NCI-H2081 (cell line): ENCODE measurements around the gene SIPA1L3.

Experiments used
- DNase-seq, 2 experiments: peaks; one replicate each; lab custom pipeline; 2025; lab: John Stamatoyannopoulos, UW

Gene SIPA1L3

DNA sequence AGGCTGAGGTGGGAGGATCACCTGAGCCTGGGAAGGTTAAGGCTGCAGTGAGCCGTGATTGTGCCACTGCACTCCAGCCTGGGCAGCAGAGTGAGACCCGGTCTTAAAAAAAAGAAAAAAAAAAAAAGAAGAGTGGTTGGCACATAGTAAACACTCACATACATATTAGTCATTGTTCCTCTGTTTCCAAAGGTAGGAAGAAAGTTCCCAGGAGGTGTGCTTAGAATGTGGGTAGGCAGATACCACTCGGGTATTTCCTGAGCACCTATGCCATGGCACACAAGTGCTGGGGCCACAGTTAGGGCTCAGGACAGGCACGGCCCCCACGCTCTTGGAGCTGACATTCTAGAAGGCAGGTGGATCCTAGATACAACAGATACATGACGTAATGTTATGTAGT, 41.4 kb downstream of the SIPA1L3 start:
- no peak for DNase-seq

DNA sequence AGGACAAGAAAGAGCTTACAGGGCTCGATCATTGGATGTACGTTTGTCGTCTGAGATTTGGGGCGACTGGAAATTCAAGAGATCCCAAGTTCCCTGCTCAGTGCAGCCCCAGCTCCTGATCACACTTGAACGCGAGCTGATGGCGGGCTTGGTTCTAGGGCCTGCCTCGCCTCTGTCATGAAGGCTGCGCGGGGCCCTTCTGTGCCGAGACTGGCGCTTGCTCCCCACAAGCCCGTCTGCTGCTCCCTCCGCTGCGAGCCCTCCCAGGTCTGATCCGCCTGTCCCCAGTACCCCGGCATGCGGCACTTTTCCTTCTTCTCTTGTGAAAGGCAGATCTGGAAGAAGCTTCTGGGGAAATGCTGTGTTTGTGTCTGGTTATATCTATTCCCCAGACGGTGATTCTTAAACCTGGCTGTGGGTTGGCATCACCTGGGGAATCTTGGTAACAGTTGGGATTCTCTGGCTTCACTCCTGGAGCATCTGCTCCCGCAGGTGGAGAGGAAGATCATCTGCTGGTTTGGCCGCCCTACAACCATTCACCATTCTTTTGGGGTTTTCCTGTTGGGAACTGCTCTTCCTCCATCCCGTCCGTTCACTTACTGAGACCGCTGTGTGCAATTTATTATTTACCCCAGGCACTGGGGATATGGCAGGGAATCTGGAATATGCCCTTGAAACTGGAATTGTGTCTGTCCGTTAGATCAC, 43.6 kb downstream of the SIPA1L3 start:
- DNase-seq: no peak

DNA sequence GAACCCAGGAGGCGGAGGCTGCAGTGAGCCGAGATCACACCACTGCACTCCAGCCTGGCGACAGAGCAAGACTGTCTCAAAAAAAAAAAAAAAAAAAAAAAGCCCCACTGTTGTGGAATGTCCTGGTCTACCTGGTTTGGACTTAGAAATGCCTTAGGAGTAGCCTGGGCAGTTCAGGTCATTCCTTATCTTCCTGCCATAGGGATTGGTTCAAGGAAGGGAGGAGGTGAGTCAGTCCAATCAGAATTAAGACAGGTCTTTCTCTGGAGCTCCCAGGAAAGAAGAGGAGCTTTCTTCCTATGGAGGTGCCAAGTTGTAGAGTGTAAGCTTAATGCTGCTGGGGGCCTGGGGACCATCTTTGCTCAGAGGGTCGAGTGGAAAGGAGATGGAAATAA, 44.8 kb downstream of the SIPA1L3 start:
- no peak for DNase-seq

DNA sequence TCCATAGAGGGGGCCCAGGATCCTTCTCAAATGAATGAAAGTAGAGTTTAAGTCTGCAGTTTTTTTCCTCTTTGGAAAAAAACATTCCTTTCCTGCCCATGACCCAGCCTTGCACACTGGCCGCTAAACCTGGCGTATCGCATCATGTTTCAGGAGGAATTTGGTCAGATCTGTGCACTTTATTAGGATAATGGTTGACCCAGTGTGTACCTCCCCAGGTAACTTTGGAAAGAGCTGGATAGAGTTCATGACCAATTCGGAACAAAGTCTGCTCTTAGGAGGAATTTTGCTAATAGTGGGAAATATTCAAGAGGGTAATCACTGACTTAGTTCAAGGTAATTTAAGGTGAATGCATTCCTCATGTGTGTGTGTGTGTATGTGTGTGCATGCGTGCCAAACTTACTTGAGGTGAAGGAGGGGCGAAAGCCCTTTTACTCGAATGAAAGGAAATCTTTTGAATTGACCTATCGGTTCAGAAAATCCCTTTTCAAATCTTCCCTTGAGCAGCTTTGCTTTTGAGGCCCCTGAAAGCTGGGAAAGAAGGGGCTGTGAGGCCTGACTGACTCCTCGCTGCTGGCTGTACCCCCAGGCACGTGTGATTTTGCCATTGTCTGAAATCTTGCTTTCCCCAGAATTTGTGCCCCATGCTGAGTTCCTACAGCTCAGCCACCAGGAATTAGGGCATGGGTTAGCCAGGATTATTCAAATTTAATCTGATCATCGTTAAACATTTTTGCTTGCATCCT, 46.3 kb downstream of the SIPA1L3 start:
- no peak for DNase-seq

- no peak for DNase-seq
Measured at GRCh38 chr19:37953918-37954303, 46.9 kb downstream of the SIPA1L3 start.

GRCh38 chr19:37954421-37954874, 47.4 kb downstream of the SIPA1L3 start:
- no peak for DNase-seq

DNA sequence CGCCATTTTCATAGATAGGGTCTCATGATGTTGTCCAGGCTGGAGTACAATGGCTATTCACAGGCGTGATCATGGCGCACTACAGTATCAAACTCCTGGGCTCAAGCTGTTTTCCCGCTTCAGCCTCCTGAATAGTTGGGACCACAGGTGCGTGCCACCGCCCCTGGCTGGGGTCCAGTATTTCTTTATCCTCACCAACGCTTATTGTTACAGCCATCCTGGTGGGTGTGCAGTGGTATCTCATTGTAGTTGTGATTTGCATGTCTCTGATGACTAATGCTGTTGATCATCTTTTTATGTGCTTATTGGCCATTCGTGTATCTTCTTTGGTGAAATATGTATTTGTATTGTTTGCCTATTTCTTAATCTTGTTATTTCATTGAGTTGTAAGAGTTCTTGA, 49.0 kb downstream of the SIPA1L3 start:
- DNase-seq: peak; percentile 56 to 61

DNA sequence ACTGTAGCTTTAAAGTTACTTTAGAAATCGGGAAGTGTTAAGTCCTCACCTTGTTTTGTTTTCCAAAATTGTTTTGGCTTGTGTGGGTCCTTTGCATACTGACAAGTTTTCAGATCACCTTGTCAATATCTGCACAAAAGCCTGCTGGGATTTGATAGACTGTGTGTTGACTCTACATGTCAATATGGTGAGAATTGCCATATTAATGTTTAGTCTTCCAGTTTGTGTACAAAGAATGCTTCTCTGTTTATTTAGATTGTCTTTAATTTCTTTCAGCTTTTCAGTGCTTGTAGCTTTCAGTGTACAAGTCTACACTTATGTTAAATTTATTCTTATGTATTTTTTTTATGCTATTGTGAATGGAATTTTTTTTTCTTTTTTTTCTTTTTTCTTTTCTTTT, 50.2 kb downstream of the SIPA1L3 start:
- DNase-seq: no peak

DNA sequence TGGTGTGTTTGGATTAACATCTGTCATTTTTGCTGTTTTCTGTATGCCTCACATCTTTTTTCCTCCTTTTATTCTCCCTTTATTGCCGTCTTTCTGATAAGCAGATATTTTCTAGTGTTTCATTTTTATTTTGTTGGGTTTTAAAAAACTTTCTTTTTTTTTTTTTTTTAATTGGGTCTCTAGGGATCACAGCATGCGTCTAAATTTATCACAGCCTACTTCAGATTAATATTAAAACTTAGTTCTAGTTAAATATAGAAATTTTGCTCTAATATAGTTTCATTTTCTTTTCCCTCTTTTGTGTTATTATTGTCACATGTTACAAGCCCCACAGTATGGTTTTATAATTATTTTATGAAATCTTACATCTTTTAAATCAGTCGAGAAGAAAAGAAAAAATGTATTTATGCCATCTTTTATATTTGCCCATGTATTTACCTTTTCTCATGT, 52.7 kb downstream of the SIPA1L3 start:
- DNase-seq: no peak

DNA sequence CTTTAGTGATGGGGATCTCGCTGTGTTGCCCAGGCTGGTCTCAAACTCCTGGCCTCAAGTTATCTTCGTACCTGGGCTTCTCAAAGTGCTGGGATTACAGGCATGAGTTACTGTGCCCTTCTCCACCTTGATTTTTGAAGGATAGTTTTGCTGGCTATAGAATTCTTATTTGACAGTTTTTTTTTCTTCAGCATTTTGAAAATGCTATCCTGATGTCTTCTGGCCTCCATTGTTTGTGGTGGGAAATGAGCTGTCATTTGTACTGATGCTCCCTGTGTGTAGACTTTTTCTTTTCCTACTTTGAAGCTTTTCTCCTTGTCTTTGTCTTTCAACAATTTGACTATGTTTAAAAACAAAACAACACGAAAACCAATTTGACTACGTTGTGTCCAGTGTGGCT, 54.2 kb downstream of the SIPA1L3 start:
- no peak for DNase-seq

GRCh38 chr19:37963190-37963936, 56.4 kb downstream of the SIPA1L3 start:
- no peak for DNase-seq

DNA sequence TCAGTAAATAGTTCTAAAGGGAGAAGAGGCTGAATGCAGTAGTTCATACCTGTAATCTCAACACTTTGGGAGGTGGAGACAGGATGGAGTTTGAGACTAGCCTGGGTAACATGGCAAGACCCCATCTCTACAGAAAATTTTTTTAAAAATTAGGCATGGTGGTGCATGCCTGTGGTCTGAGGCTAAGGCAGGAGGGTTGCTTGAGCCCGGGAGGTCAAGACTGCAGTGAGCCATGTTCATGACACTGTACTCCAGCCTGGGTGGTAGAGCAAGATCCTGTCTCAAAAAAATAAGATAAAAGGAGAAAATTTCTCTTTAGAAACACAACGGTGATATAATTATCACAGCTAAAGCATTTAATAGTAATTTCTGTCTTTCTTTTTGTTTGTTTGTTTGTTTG, 57.1 kb downstream of the SIPA1L3 start:
- DNase-seq: no peak

- no peak for DNase-seq
Measured at GRCh38 chr19:37966211-37966661, 59.2 kb downstream of the SIPA1L3 start.

DNA sequence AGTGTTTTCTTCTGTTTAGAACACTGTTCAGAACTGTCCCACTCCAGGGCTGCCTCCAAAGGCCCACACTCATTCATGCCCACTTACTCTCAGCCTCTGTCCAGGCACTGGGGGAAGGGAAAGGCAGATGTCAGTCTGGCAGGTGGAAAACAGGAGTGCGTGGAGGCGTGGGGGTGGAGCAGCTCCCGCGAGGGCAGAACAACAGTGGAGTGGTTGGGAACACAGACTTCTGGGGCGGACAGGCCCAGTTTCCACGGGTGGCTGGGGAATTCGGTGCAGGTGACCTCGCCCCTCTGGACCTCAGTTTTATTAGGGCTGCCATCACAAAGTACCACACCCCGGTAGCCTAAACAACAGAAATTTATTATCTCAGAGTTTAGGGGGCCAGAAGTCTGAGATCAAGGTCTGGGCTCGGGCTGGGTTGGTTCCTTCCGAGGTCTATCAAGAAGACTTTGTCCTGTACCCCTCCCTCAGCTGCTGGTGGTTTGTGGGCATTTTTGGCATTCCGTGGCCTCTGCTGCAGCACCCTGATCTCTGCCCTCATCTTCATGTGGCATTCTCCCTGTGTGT, 59.7 kb downstream of the SIPA1L3 start:
- no peak for DNase-seq

- DNase-seq: no peak
Measured at GRCh38 chr19:37969695-37970094, 62.7 kb downstream of the SIPA1L3 start.

GRCh38 chr19:37970699-37971098, 63.7 kb downstream of the SIPA1L3 start:
- DNase-seq: no peak

- no peak for DNase-seq
Measured at GRCh38 chr19:37972803-37973202, 65.8 kb downstream of the SIPA1L3 start.

- no peak for DNase-seq
Measured at GRCh38 chr19:37973666-37974065, 66.7 kb downstream of the SIPA1L3 start.

DNA sequence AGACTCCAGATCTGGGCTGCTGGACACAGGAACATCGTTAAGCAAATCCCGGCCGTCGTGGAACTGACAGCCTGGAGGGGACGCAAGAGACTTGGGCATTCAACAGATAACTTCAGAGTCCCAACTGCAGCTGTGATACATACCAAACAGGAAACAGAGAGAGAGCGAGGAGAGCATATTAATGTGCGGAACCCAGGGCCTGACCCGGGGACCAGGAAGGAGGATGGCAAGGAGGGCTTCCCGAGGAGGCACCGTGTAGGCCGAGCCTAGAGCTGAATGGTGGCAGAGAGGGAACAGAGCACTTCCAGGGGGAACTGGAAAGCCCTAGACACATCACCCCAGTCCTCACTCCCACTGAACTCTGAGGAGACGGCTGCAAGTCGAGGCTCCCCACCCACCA, 68.1 kb downstream of the SIPA1L3 start:
- DNase-seq: no peak

DNA sequence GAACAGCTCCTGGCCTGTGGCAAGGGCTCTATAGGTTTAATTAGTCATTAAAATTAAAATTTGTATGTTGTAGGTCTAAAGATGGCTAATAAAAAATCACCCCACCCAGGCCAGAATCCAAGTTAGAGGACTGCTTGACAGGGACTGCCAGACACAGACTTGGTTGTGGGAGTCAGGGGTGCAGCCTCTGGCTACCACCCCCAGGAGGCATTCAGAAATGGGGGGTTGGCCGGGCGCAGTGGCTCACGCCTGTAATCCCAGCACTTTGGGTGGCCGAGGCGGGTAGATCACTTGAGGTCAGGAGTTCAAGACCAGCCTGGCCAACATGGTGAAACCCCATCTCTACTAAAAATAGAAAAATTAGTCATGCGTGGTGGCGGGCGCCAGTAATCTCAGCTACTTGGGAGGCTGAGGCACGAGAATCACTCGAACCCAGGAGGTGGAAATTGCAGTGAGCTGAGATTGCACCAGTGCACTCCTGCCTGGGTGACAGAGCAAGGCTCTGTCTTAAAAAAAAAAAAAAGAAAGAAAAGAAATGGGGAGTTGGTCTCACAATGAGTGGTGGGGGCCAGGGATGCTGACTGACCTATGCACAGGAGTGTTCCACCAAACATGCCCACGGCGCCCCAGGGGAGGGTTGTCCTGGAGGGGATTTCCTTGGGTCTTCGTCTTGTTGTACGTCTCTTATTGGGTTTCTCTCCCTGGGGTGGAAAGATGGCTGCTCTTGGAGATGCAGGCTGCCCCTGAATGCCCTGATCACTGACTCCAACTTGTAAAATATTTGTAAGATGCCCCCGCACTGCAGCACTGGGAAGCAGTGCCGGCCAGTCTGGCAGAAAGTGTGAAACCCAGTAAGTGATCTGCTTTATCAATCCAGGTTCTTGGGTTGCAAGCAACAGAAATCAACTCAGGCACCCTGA, 68.8 kb downstream of the SIPA1L3 start:
- no peak for DNase-seq

GRCh38 chr19:37977391-37977790, 70.4 kb downstream of the SIPA1L3 start:
- no peak for DNase-seq
